K562 (cell line): ENCODE results near the gene RAX.

ENCODE experiments used
- CLOCK ChIP-seq: fragments of 250-450 bp; sonication (Bioruptor Pico); IDR thresholded peaks from 2 replicates; pipeline ENCODE4 v1.4.0; 2020; ENCODE audit warnings: mild to moderate bottlenecking, moderate library complexity, borderline replicate concordance
- CTCF ChIP-seq, 3 experiments: IDR thresholded peaks in 2 of 3; conservative IDR thresholded peaks in 1 of 3; 2 replicates each; pipeline ENCODE4 v1.5.1; 2011 to 2012; ENCODE audit warnings: low read length in 3 of 3, mild to moderate bottlenecking in 3 of 3, control low read depth in 2 of 3, improper control_type of control experiment in 1 of 3, inconsistent platforms in 1 of 3, low read depth in 1 of 3, mixed read lengths in 1 of 3, moderate library complexity in 1 of 3; ENCODE audit not compliant: insufficient read depth in 2 of 3
- E2F4 ChIP-seq: sonication (generic); formaldehyde crosslinking; IDR thresholded peaks from 2 replicates; pipeline ENCODE4 v1.8.0; 2022; ENCODE audit warnings: mild to moderate bottlenecking, low read depth, missing genetic modification reagents
- EGR1 ChIP-seq: fragments of 450-650 bp; conservative IDR thresholded peaks from 2 replicates; pipeline ENCODE4 v1.6.1; 2017; ENCODE audit warnings: mild to moderate bottlenecking
- FOXK2 ChIP-seq, 2 experiments: fragments of 450-650 bp; IDR thresholded peaks in 1 of 2; conservative IDR thresholded peaks in 1 of 2; 2 replicates each; pipeline ENCODE4 v1.6.1; 2016; ENCODE audit warnings: low read depth in 2 of 2, mild to moderate bottlenecking in 1 of 2
- LARP7 ChIP-seq: fragments of 450-650 bp; IDR thresholded peaks from 2 replicates; pipeline ENCODE4 v1.6.1; 2016
- POLR2AphosphoS5 ChIP-seq: IDR thresholded peaks from 2 replicates; pipeline ENCODE4 v1.6.1; 2011; ENCODE audit warnings: mild to moderate bottlenecking, low read depth, low read length, moderate library complexity; ENCODE audit not compliant: control insufficient read depth, insufficient read depth
- SP1 ChIP-seq: sonication (generic); formaldehyde crosslinking; IDR thresholded peaks from 2 replicates; pipeline ENCODE4 v1.8.1; 2022; ENCODE audit warnings: mild to moderate bottlenecking, missing genetic modification reagents
- ZNF23 ChIP-seq: fragments of 250-450 bp; sonication (Bioruptor Pico); IDR thresholded peaks from 2 replicates; pipeline ENCODE4 v1.4.0; 2020; ENCODE audit warnings: mild to moderate bottlenecking
- ZNF444 ChIP-seq: fragments of 250-450 bp; sonication (Bioruptor Pico); IDR thresholded peaks from 2 replicates; pipeline ENCODE4 v1.4.0; 2020; ENCODE audit warnings: mild to moderate bottlenecking, moderate library complexity
- TF ChIP-seq, protein P1 (sequence below), 2 experiments: fragments of 450-650 bp in 1 of 2; IDR thresholded peaks; 2 replicates each; pipeline ENCODE4 v1.6.1; 2011 to 2017; ENCODE audit warnings: low read depth in 2 of 2, antibody characterized with exemption in 1 of 2, borderline replicate concordance in 1 of 2, low read length in 1 of 2, mild to moderate bottlenecking in 1 of 2, mixed read lengths in 1 of 2; ENCODE audit not compliant: control insufficient read depth in 1 of 2
- TF ChIP-seq, protein P2 (sequence below): fragments of 200-400 bp; formaldehyde crosslinking; IDR thresholded peaks from 2 replicates; pipeline ENCODE4 v1.6.1; 2017; ENCODE audit warnings: mild to moderate bottlenecking, low read depth, low read length, moderate library complexity
- TF ChIP-seq, protein P3 (sequence below): sonication (generic); formaldehyde crosslinking; IDR thresholded peaks from 2 replicates; pipeline ENCODE4 v1.8.1; 2023; ENCODE audit warnings: missing genetic modification reagents, mild to moderate bottlenecking, borderline replicate concordance

DNA sequence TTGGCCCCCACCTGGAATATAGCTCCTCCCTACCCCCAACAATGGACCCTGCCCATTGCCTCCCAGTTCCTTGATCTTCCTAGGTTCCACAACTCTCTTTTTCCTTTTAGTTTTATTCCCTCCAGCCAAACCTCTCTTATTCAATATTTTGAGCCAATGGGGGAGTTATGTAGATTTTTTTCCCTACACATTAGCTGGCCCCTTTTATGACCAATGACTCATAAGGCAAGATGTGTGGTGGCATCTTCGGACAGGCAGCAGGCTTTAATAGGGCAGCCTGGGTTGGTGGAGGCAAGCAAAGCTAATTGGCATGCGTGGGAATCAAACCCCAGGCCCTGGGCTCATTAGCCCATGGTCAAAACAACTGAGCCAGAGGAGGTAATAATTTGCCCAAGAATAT lies 44.1 kb downstream of the RAX start:
- no peak for TF ChIP-seq CTCF (IDR thresholded peaks at IDR 0.05 in 2 of 3, conservative IDR thresholded peaks at IDR 0.05 in 1 of 3; ENCODE audit: insufficient read depth in 2 of 3, low read depth in 1 of 3, low read length in 3 of 3)
- no peak for TF ChIP-seq FOXK2 (conservative IDR thresholded peaks at IDR 0.05 in 1 of 2, IDR thresholded peaks at IDR 0.05 in 1 of 2; ENCODE audit: low read depth in 2 of 2)
- no peak for TF ChIP-seq LARP7
- TF ChIP-seq, protein P1, sequence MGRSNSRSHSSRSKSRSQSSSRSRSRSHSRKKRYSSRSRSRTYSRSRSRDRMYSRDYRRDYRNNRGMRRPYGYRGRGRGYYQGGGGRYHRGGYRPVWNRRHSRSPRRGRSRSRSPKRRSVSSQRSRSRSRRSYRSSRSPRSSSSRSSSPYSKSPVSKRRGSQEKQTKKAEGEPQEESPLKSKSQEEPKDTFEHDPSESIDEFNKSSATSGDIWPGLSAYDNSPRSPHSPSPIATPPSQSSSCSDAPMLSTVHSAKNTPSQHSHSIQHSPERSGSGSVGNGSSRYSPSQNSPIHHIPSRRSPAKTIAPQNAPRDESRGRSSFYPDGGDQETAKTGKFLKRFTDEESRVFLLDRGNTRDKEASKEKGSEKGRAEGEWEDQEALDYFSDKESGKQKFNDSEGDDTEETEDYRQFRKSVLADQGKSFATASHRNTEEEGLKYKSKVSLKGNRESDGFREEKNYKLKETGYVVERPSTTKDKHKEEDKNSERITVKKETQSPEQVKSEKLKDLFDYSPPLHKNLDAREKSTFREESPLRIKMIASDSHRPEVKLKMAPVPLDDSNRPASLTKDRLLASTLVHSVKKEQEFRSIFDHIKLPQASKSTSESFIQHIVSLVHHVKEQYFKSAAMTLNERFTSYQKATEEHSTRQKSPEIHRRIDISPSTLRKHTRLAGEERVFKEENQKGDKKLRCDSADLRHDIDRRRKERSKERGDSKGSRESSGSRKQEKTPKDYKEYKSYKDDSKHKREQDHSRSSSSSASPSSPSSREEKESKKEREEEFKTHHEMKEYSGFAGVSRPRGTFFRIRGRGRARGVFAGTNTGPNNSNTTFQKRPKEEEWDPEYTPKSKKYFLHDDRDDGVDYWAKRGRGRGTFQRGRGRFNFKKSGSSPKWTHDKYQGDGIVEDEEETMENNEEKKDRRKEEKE (IDR thresholded peaks at IDR 0.05; ENCODE audit: borderline replicate concordance in 1 of 2, control insufficient read depth in 1 of 2, low read depth in 2 of 2, low read length in 1 of 2) = no peak
- TF ChIP-seq EGR1 = no peak
- no peak for TF ChIP-seq ZNF23 (CRISPR knock-in tag)
- no peak for TF ChIP-seq E2F4 (CRISPR knock-in tag)
- TF ChIP-seq, protein P2, sequence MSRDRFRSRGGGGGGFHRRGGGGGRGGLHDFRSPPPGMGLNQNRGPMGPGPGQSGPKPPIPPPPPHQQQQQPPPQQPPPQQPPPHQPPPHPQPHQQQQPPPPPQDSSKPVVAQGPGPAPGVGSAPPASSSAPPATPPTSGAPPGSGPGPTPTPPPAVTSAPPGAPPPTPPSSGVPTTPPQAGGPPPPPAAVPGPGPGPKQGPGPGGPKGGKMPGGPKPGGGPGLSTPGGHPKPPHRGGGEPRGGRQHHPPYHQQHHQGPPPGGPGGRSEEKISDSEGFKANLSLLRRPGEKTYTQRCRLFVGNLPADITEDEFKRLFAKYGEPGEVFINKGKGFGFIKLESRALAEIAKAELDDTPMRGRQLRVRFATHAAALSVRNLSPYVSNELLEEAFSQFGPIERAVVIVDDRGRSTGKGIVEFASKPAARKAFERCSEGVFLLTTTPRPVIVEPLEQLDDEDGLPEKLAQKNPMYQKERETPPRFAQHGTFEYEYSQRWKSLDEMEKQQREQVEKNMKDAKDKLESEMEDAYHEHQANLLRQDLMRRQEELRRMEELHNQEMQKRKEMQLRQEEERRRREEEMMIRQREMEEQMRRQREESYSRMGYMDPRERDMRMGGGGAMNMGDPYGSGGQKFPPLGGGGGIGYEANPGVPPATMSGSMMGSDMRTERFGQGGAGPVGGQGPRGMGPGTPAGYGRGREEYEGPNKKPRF = no peak
- TF ChIP-seq, protein P3, sequence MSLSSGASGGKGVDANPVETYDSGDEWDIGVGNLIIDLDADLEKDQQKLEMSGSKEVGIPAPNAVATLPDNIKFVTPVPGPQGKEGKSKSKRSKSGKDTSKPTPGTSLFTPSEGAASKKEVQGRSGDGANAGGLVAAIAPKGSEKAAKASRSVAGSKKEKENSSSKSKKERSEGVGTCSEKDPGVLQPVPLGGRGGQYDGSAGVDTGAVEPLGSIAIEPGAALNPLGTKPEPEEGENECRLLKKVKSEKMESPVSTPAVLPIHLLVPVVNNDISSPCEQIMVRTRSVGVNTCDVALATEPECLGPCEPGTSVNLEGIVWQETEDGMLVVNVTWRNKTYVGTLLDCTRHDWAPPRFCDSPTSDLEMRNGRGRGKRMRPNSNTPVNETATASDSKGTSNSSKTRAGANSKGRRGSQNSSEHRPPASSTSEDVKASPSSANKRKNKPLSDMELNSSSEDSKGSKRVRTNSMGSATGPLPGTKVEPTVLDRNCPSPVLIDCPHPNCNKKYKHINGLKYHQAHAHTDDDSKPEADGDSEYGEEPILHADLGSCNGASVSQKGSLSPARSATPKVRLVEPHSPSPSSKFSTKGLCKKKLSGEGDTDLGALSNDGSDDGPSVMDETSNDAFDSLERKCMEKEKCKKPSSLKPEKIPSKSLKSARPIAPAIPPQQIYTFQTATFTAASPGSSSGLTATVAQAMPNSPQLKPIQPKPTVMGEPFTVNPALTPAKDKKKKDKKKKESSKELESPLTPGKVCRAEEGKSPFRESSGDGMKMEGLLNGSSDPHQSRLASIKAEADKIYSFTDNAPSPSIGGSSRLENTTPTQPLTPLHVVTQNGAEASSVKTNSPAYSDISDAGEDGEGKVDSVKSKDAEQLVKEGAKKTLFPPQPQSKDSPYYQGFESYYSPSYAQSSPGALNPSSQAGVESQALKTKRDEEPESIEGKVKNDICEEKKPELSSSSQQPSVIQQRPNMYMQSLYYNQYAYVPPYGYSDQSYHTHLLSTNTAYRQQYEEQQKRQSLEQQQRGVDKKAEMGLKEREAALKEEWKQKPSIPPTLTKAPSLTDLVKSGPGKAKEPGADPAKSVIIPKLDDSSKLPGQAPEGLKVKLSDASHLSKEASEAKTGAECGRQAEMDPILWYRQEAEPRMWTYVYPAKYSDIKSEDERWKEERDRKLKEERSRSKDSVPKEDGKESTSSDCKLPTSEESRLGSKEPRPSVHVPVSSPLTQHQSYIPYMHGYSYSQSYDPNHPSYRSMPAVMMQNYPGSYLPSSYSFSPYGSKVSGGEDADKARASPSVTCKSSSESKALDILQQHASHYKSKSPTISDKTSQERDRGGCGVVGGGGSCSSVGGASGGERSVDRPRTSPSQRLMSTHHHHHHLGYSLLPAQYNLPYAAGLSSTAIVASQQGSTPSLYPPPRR (CRISPR knock-in tag) = no peak
- TF ChIP-seq POLR2AphosphoS5 = no peak
- TF ChIP-seq CLOCK (CRISPR knock-in tag) = no peak
- TF ChIP-seq ZNF444 (CRISPR knock-in tag) = no peak
- no peak for TF ChIP-seq SP1
